NCI-H446 treated with DMSO at 0.1 percent for 48 hours (cell line): Measurements from ENCODE around the gene TMEM158.

Experiments
- DNase-seq: peaks from one replicate; lab custom pipeline; 2025; lab: John Stamatoyannopoulos, UW

TMEM158 gene

GRCh38 chr3:45199837-45200648 lies 26.0 kb downstream of the TMEM158 start:
- DNase-seq = no peak

- no peak for DNase-seq
Measured at GRCh38 chr3:45198264-45199260, 27.5 kb downstream of the TMEM158 start.

GRCh38 chr3:45194791-45195190 lies 31.3 kb downstream of the TMEM158 start:
- DNase-seq = no peak

GRCh38 chr3:45191924-45192417 lies 34.1 kb downstream of the TMEM158 start:
- DNase-seq = no peak

- no peak for DNase-seq
Measured at GRCh38 chr3:45191424-45191823, 34.7 kb downstream of the TMEM158 start.

- peak; percentile 50 for DNase-seq
Measured at GRCh38 chr3:45188719-45189659, 37.1 kb downstream of the TMEM158 start.

- DNase-seq = no peak
Measured at GRCh38 chr3:45187694-45188141, 38.4 kb downstream of the TMEM158 start.

- DNase-seq = no peak
Measured at GRCh38 chr3:45186871-45187270, 39.2 kb downstream of the TMEM158 start.

- DNase-seq = no peak
Measured at GRCh38 chr3:45185461-45185860, 40.6 kb downstream of the TMEM158 start.

- no peak for DNase-seq
Measured at GRCh38 chr3:45185052-45185451, 41.0 kb downstream of the TMEM158 start.

- no peak for DNase-seq
Measured at GRCh38 chr3:45183872-45184262, 42.2 kb downstream of the TMEM158 start.

GRCh38 chr3:45182915-45183871 lies 42.9 kb downstream of the TMEM158 start:
- no peak for DNase-seq

- DNase-seq = no peak
Measured at GRCh38 chr3:45181496-45181895, 44.6 kb downstream of the TMEM158 start.

GRCh38 chr3:45180899-45181298 lies 45.2 kb downstream of the TMEM158 start:
- no peak for DNase-seq

- DNase-seq = no peak
Measured at GRCh38 chr3:45180051-45180450, 46.0 kb downstream of the TMEM158 start.

GRCh38 chr3:45179163-45179562 lies 46.9 kb downstream of the TMEM158 start:
- DNase-seq = peak; percentile 4

- peak; percentile 20 for DNase-seq
Measured at GRCh38 chr3:45178183-45179023, 47.7 kb downstream of the TMEM158 start.

GRCh38 chr3:45176912-45177311 lies 49.2 kb downstream of the TMEM158 start:
- no peak for DNase-seq
